Naive thymus-derived CD8-positive, alpha-beta T cell (primary cell): ENCODE data around the gene CYTL1. TPM values are rescaled to one million over a fixed set of nuclear protein-coding genes. Genes with fewer than 3 reads are reported as not detected.
"Not testable (repeated sequence)": the region's sequence is repeated elsewhere in the genome, so short reads cannot be mapped to it uniquely, and the experiment has no call there.

Experiments
- ATAC-seq, 2 donors: fragments of 150-1000 bp; cut with Tn5 transposase in 1 of 2; sonication (Bioruptor Pico), chemical (Tn5 transposase) in 1 of 2; 1 replicate in 1 of 2; 2 replicates in 1 of 2; pipeline ENCODE4 v1.10.0; 2021; ENCODE audit warnings: mild to moderate bottlenecking in 2 of 2, moderate library complexity in 2 of 2
- POLR2A ChIA-PET: fragments of 350-600 bp; sonication (Branson Sonifier 250); formaldehyde crosslinking; loops from one replicate; lab custom pipeline; 2021; ENCODE audit warnings: antibody characterized with exemption; lab: Charles Lee
- DNase-seq, 10 donors: peaks; one replicate each; pipeline versions ENCODE4 v3.0.0 to v3.0.0-alpha.2; 2020 to 2022
- H3K27ac Mint-ChIP-seq, 10 donors: one replicate each; pipeline ENCODE4 v1.8.0; 2020 to 2022; ENCODE audit warnings: mild to moderate bottlenecking in 10 of 10, mixed read lengths in 10 of 10, moderate library complexity in 4 of 10, inconsistent platforms in 1 of 10
- H3K27me3 Mint-ChIP-seq, 5 donors: one replicate each; pipeline ENCODE4 v1.8.0; 2021 to 2022; ENCODE audit warnings: mixed read lengths in 5 of 5
- H3K36me3 Mint-ChIP-seq, 3 donors: one replicate each; pipeline ENCODE4 v1.8.0; 2020 to 2022; ENCODE audit warnings: mixed read lengths in 3 of 3, mild to moderate bottlenecking in 2 of 3, inconsistent platforms in 1 of 3
- H3K4me1 Mint-ChIP-seq, 4 donors: one replicate each; pipeline ENCODE4 v1.8.0; 2021 to 2022; ENCODE audit warnings: mixed read lengths in 4 of 4
- H3K4me3 Mint-ChIP-seq, 10 donors: one replicate each; pipeline ENCODE4 v1.8.0; 2020 to 2022; ENCODE audit warnings: mild to moderate bottlenecking in 10 of 10, mixed read lengths in 10 of 10, moderate library complexity in 6 of 10, inconsistent platforms in 1 of 10
- H3K9me3 Mint-ChIP-seq, 9 donors: one replicate each; pipeline ENCODE4 v1.8.0; 2020 to 2022; ENCODE audit warnings: mixed read lengths in 9 of 9, mild to moderate bottlenecking in 3 of 9, inconsistent platforms in 1 of 9, moderate library complexity in 1 of 9
- polyA plus RNA-seq, 3 donors: library from polyadenylated mRNA; unstranded; fragments of 300-500 nt; fragmentation: Illumina TruSeq; gene quantifications; one replicate each; pipeline ENCODE4 v1.2.3, GENCODE V29; 2021
- total RNA-seq, 8 experiments: library from RNA in 2 of 8; stranded (reverse) in 2 of 8; gene quantifications; one replicate each; pipeline ENCODE4 v1.2.3 and lab custom pipeline; 2021 to 2026

The CYTL1 gene, protein sequence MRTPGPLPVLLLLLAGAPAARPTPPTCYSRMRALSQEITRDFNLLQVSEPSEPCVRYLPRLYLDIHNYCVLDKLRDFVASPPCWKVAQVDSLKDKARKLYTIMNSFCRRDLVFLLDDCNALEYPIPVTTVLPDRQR
- total RNA-seq (not detected), polyA plus RNA-seq (not detected), total RNA-seq (lab: John Stamatoyannopoulos, UW) (0 reads per million in 6 experiments)

- peaks cover 13 to 36% (median 19%) of the 10 kb centered on the region in 5 donors for H3K27me3 Mint-ChIP-seq
- DNase-seq (no peak), ATAC-seq (peak in 1 of 2 donors; percentile 44)
- peaks cover 3 to 17% (median 12%) of the 10 kb centered on the region in 4 donors for H3K4me1 Mint-ChIP-seq
- peaks cover 0 to 7% (median 0%) of the 10 kb centered on the region in 9 donors for H3K9me3 Mint-ChIP-seq
- POLR2A ChIA-PET: interaction anchor here (0.7 kb wide), 1 partner anchor 28 kb away, joined by 3 read pairs; no protein-coding TSS in a partner anchor
- H3K36me3 Mint-ChIP-seq: no peaks in the 10 kb centered on the region
- peak within 1 kb of the TSS in 9 of 10 donors; percentile 33 to 60 (median 47) for H3K4me3 Mint-ChIP-seq
- H3K27ac Mint-ChIP-seq: no peak within 1 kb of the TSS
Measured at GRCh38 chr4:5019274-5019673, at the start of gene CYTL1. Gene CYTL1 (minus strand): TSS chr4:5019458. CDS start chr4:5019445, 13 bp downstream.

- POLR2A ChIA-PET: no interaction called here
Measured at GRCh38 chr4:5067908-5068307, 48.6 kb upstream of the CYTL1 start.

DNA sequence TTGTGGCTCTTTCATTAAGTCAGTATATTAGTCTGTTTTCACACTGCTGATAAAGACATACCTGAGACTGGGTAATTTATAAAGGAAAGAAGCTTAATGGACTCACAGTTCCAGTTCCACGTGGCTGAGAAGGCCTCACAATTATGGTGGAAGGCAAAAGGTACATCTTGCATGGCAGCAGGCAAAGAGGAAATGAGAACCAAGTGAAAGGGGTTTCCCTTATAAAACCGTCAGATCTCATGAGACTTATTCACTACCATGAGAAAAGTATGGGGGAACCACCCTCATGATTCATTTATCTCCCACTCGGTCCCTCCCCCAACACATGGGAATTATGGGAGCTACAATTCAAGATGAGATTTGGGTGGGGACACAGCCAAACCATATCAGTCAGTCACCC is 47.7 kb upstream of the CYTL1 start:
- Mint-ChIP-seq H3K36me3 (peaks cover 0 to 13% (median 0%) of the 10 kb centered on the region in 3 donors), H3K27me3 (peaks cover 3 to 23% (median 11%) of the 10 kb centered on the region in 5 donors), H3K9me3 (peaks cover 0 to 29% (median 10%) of the 10 kb centered on the region in 9 donors)
- H3K4me1 Mint-ChIP-seq, DNase-seq, H3K27ac Mint-ChIP-seq, POLR2A ChIA-PET, ATAC-seq, H3K4me3 Mint-ChIP-seq: not testable (repeated sequence)

More at GRCh38 chr4:5067908-5068307, 48.6 kb upstream of the CYTL1 start:
- no peak for ATAC-seq
- peaks cover 0 to 13% (median 0%) of the 10 kb centered on the region in 3 donors for H3K36me3 Mint-ChIP-seq
- H3K4me3 Mint-ChIP-seq: no peak overlapping the region
- DNase-seq: no peak
- no peaks in the 10 kb centered on the region for H3K4me1 Mint-ChIP-seq
- H3K27me3 Mint-ChIP-seq: peaks cover 2 to 23% (median 7%) of the 10 kb centered on the region in 5 donors
- H3K27ac Mint-ChIP-seq: no peak overlapping the region
- H3K9me3 Mint-ChIP-seq: peaks cover 0 to 29% (median 10%) of the 10 kb centered on the region in 9 donors

GRCh38 chr4:5066101-5066500 is 46.8 kb upstream of the CYTL1 start:
- POLR2A ChIA-PET: no interaction called here
- peaks cover 0 to 15% (median 0%) of the 10 kb centered on the region in 3 donors for H3K36me3 Mint-ChIP-seq

GRCh38 chr4:5055411-5055810 is 36.2 kb upstream of the CYTL1 start:
- DNase-seq (no peak), ATAC-seq (no peak)
- Mint-ChIP-seq H3K27me3 (peaks cover 10 to 30% (median 24%) of the 10 kb centered on the region in 5 donors), H3K36me3 (peaks cover 0 to 6% (median 0%) of the 10 kb centered on the region in 3 donors), H3K4me1 (peaks cover 6 to 16% (median 12%) of the 10 kb centered on the region in 4 donors), H3K27ac (no peak overlapping the region), H3K9me3 (peaks cover 0 to 14% (median 3%) of the 10 kb centered on the region in 9 donors), H3K4me3 (no peak overlapping the region)
- POLR2A ChIA-PET: no interaction called here

More at GRCh38 chr4:5066101-5066500, 46.8 kb upstream of the CYTL1 start:
- Mint-ChIP-seq H3K4me3 (no peak overlapping the region), H3K27ac (no peak overlapping the region), H3K4me1 (no peaks in the 10 kb centered on the region), H3K27me3 (peaks cover 4 to 23% (median 12%) of the 10 kb centered on the region in 5 donors), H3K9me3 (peaks cover 2 to 31% (median 14%) of the 10 kb centered on the region in 9 donors)
- ATAC-seq (no peak), DNase-seq (no peak)

DNA sequence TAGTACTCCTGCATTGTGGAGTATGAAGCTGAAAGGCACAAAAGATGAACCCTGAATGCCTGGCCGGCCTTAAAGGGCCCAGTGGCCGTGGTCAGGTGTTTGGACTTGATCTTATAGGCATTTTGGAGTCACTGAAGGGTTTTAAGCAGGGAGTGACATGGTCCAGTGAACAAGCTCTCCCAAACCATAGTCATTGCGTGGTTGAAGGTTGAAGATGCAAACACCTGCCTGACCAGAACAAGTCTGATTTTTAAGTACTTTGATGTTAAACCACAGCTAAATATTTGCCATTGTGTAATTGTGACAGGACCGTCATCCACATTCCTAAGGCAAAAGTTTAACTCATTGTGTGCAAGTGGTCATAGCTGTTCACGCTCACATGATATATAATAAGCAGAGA is 35.3 kb upstream of the CYTL1 start:
- no peak overlapping the region for H3K27ac Mint-ChIP-seq
- H3K27me3 Mint-ChIP-seq: peaks cover 12 to 39% (median 27%) of the 10 kb centered on the region in 5 donors
- H3K4me1 Mint-ChIP-seq: peaks cover 9 to 18% (median 15%) of the 10 kb centered on the region in 4 donors
- no peak overlapping the region for H3K4me3 Mint-ChIP-seq
- POLR2A ChIA-PET: no interaction called here
- H3K9me3 Mint-ChIP-seq: peaks cover 0 to 13% (median 1%) of the 10 kb centered on the region in 9 donors
- DNase-seq (no peak), ATAC-seq (no peak)
- peaks cover 0 to under 1% (median 0%) of the 10 kb centered on the region in 3 donors for H3K36me3 Mint-ChIP-seq

- peak overlapping the region in 8 of 10 donors; percentile 32 to 88 (median 62) for H3K4me3 Mint-ChIP-seq
- POLR2A ChIA-PET: no interaction called here
- no peaks in the 10 kb centered on the region for H3K36me3 Mint-ChIP-seq
- H3K27me3 Mint-ChIP-seq: peaks cover 16 to 51% (median 36%) of the 10 kb centered on the region in 5 donors
- DNase-seq: no peak
- no peak overlapping the region for H3K27ac Mint-ChIP-seq
- no peak for ATAC-seq
- peaks cover 0 to 10% (median 0%) of the 10 kb centered on the region in 9 donors for H3K9me3 Mint-ChIP-seq
- H3K4me1 Mint-ChIP-seq: peaks cover 9 to 20% (median 16%) of the 10 kb centered on the region in 4 donors
Measured at GRCh38 chr4:5052726-5053425, 33.6 kb upstream of the CYTL1 start.

GRCh38 chr4:5052204-5052702 is 33.0 kb upstream of the CYTL1 start:
- ATAC-seq: no peak
- POLR2A ChIA-PET: no interaction called here

DNA sequence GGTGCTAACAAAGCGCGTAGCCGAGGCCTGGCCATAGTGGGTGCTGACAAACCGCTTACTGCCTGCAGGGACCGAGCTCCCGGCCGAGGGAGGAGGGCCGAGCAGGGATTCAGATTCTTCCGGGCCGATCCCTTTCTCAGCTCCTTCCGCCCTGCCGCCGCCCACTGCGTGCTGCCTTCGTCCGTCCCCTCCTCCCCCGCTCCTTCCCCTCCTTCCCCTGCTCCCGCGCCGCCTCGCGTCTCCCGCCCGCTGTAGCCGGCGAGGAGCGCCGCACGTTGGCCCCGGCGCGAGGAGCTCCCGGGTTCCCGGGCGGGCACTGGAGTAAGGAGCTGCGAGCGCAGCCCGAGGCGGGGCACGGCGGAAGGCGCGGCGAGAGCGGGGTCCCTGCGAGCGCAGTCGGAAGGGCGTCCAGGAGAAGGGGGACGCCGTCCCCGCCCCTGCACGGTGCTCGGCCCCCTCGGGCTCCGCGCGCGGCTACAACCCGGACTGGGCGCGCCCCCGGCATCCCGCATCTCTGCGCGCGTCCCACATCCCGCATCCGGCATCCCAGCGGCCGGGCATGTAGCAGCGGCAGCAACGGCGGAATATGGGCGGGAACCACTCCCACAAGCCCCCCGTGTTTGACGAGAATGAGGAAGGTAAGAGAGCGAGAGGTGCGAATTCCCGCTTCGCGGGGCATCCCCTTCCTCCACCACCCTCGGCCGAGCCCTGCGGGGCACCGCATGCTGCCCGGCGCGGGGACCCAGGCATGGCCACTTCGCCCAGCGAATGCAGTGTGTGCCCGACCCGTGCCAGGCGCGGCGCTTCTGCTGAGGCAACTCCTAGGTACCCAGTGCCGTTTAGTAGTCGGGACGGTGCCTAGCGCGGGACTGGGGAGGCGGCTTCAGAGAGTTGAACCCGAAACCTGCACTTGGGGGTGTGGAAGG is 32.3 kb upstream of the CYTL1 start, which contains the start of gene STK32B:
TSS of gene STK32B (plus strand) at position 203 of the 926 bp plus-strand sequence.
- H3K9me3 Mint-ChIP-seq: peaks cover 0 to 2% (median 0%) of the 10 kb centered on the region in 9 donors
- peaks cover 9 to 20% (median 16%) of the 10 kb centered on the region in 4 donors for H3K4me1 Mint-ChIP-seq
- POLR2A ChIA-PET: no interaction called here
- H3K4me3 Mint-ChIP-seq: peak within 1 kb of the TSS; percentile 69 to 88 (median 83)
- peak within 1 kb of the TSS in 1 of 10 donors; percentile 51 for H3K27ac Mint-ChIP-seq
- peaks cover 25 to 64% (median 41%) of the 10 kb centered on the region in 5 donors for H3K27me3 Mint-ChIP-seq
- ATAC-seq (peak; percentile 23 to 41), DNase-seq (no peak)
- no peaks in the 10 kb centered on the region for H3K36me3 Mint-ChIP-seq

More at GRCh38 chr4:5052204-5052702, 33.0 kb upstream of the CYTL1 start:
- H3K27ac Mint-ChIP-seq: no peak overlapping the region
- no peak for DNase-seq
- H3K36me3 Mint-ChIP-seq: no peaks in the 10 kb centered on the region
- H3K4me3 Mint-ChIP-seq: peak overlapping the region; percentile 17 to 88 (median 62)
- H3K27me3 Mint-ChIP-seq: peaks cover 21 to 58% (median 40%) of the 10 kb centered on the region in 5 donors
- peaks cover 0 to 4% (median 0%) of the 10 kb centered on the region in 9 donors for H3K9me3 Mint-ChIP-seq
- H3K4me1 Mint-ChIP-seq: peaks cover 9 to 20% (median 16%) of the 10 kb centered on the region in 4 donors

GRCh38 chr4:5050520-5051277 is 31.4 kb upstream of the CYTL1 start:
- Mint-ChIP-seq H3K36me3 (no peaks in the 10 kb centered on the region), H3K27ac (peak overlapping the region in 1 of 10 donors; percentile 51), H3K4me1 (peaks cover 9 to 20% (median 16%) of the 10 kb centered on the region in 4 donors), H3K27me3 (peaks cover 32 to 62% (median 43%) of the 10 kb centered on the region in 5 donors), H3K4me3 (peak overlapping the region; percentile 69 to 88 (median 83)), H3K9me3 (peaks cover 0 to 2% (median 0%) of the 10 kb centered on the region in 9 donors)
- ATAC-seq (peak; percentile 41 to 61), DNase-seq (peak in 1 of 10 donors; percentile 10)
- POLR2A ChIA-PET: no interaction called here

- Mint-ChIP-seq H3K4me3 (no peak overlapping the region), H3K27ac (no peak overlapping the region), H3K9me3 (peaks cover 0 to 2% (median 0%) of the 10 kb centered on the region in 9 donors), H3K36me3 (no peaks in the 10 kb centered on the region), H3K27me3 (peaks cover 43 to 68% (median 56%) of the 10 kb centered on the region in 5 donors), H3K4me1 (peaks cover 15 to 37% (median 19%) of the 10 kb centered on the region in 4 donors)
- POLR2A ChIA-PET: no interaction called here
- ATAC-seq (no peak), DNase-seq (no peak)
Measured at GRCh38 chr4:5048721-5049120, 29.5 kb upstream of the CYTL1 start.
